Cardiac muscle cell (in vitro differentiated cells and primary cell): ENCODE results near the gene LILRB1. TPM values are rescaled to one million over a fixed set of nuclear protein-coding genes. Genes with fewer than 3 reads are reported as not detected.
"Not testable (repeated sequence)": the region's sequence is repeated elsewhere in the genome, so short reads cannot be mapped to it uniquely, and the experiment has no call there.

Experiments
- DNase-seq, 2 donors: peaks; one replicate each; pipeline versions ENCODE4 v3.0.0 to v3.0.0-alpha.2; 2010 to 2017; ENCODE audit warnings: low read depth in 1 of 2, low spot score in 1 of 2
- H3K27ac ChIP-seq: fragments of 200-600 bp; sonication (generic); 2 replicates; pipeline ENCODE4 v1.5.1; 2016
- H3K27me3 ChIP-seq: fragments of 200-600 bp; sonication (generic); 2 replicates; pipeline ENCODE4 v1.6.0; 2016; ENCODE audit warnings: control low read depth
- H3K36me3 ChIP-seq: fragments of 200-600 bp; sonication (generic); 2 replicates; pipeline ENCODE4 v1.5.1; 2016; ENCODE audit warnings: control low read depth
- H3K4me1 ChIP-seq: fragments of 200-600 bp; sonication (generic); 2 replicates; pipeline ENCODE4 v1.8.1; 2017; ENCODE audit warnings: low read depth, mild to moderate bottlenecking, mixed run types
- H3K4me3 ChIP-seq: fragments of 200-600 bp; sonication (generic); 2 replicates; pipeline ENCODE4 v1.5.1; 2016; ENCODE audit warnings: mild to moderate bottlenecking
- H3K9me3 ChIP-seq: fragments of 200-600 bp; sonication (generic); 2 replicates; pipeline ENCODE4 v1.5.1; 2017; ENCODE audit warnings: low read depth, mild to moderate bottlenecking, control low read depth
- CTCF ChIP-seq: IDR thresholded peaks from 2 replicates; pipeline ENCODE4 v1.5.1; 2012; ENCODE audit warnings: low read depth, mild to moderate bottlenecking, low read length
- polyA plus RNA-seq: library from polyadenylated mRNA; unstranded; fragments of >200 nt; fragmentation: Nextera tagmentation; extraction: Ambion mirVana; gene quantifications from 2 replicates; pipeline ENCODE4 v1.2.1, GENCODE V29; 2016
- total RNA-seq: library from RNA; depleted of rRNA; stranded (reverse); fragments of >200 nt; gene quantifications from 2 replicates; pipeline ENCODE4 v1.2.3, GENCODE V29; 2016

The LILRB1 gene
- total and polyA plus RNA-seq, 2 experiments from 2014 or later: not detected

- no peaks in the 10 kb centered on the region for H3K36me3 ChIP-seq
- DNase-seq: no peak
- TF ChIP-seq CTCF: no peak
- H3K4me3 ChIP-seq: no peak overlapping the region
- H3K4me1 ChIP-seq: no peaks in the 10 kb centered on the region
- no peaks in the 10 kb centered on the region for H3K9me3 ChIP-seq
- H3K27me3 ChIP-seq: no peaks in the 10 kb centered on the region
- H3K27ac ChIP-seq: no peak overlapping the region
These were observed 498 bp downstream of the LILRB1 start for GRCh38 chr19:54630782-54631181.

- not testable (repeated sequence) for DNase-seq, H3K27me3 ChIP-seq, H3K36me3 ChIP-seq, H3K27ac ChIP-seq, H3K4me1 ChIP-seq, H3K9me3 ChIP-seq, H3K4me3 ChIP-seq
These were observed 1.4 kb downstream of the LILRB1 start for GRCh38 chr19:54631489-54632337.

GRCh38 chr19:54632517-54632916, 2.2 kb downstream of the LILRB1 start:
- H3K36me3 ChIP-seq, DNase-seq, H3K4me3 ChIP-seq, H3K4me1 ChIP-seq, H3K27me3 ChIP-seq, H3K27ac ChIP-seq, H3K9me3 ChIP-seq: not testable (repeated sequence)

GRCh38 chr19:54633401-54633800, 3.1 kb downstream of the LILRB1 start:
- H3K4me3 ChIP-seq: no peak overlapping the region
- no peaks in the 10 kb centered on the region for H3K27me3 ChIP-seq
- H3K4me1 ChIP-seq: no peaks in the 10 kb centered on the region
- no peak overlapping the region for H3K27ac ChIP-seq
- no peak for DNase-seq
- H3K36me3 ChIP-seq: no peaks in the 10 kb centered on the region
- no peak for TF ChIP-seq CTCF
- no peaks in the 10 kb centered on the region for H3K9me3 ChIP-seq

GRCh38 chr19:54636081-54636480, 5.8 kb downstream of the LILRB1 start:
- not testable (repeated sequence) for H3K27ac ChIP-seq, H3K4me1 ChIP-seq, H3K36me3 ChIP-seq, H3K4me3 ChIP-seq, DNase-seq, H3K27me3 ChIP-seq, H3K9me3 ChIP-seq

GRCh38 chr19:54638683-54639082, 8.4 kb downstream of the LILRB1 start:
- no peaks in the 10 kb centered on the region for H3K4me1 ChIP-seq
- TF ChIP-seq CTCF: no peak
- no peaks in the 10 kb centered on the region for H3K27me3 ChIP-seq
- DNase-seq: no peak
- H3K9me3 ChIP-seq: no peaks in the 10 kb centered on the region
- H3K27ac ChIP-seq: no peak overlapping the region
- no peak overlapping the region for H3K4me3 ChIP-seq
- no peaks in the 10 kb centered on the region for H3K36me3 ChIP-seq

- not testable (repeated sequence) for H3K36me3 ChIP-seq, H3K9me3 ChIP-seq, H3K4me3 ChIP-seq, H3K4me1 ChIP-seq, DNase-seq, H3K27me3 ChIP-seq, H3K27ac ChIP-seq
These were observed 12.7 kb downstream of the LILRB1 start for GRCh38 chr19:54642953-54643352.

- H3K4me1 ChIP-seq, H3K9me3 ChIP-seq, DNase-seq: not testable (repeated sequence)
These were observed 13.3 kb downstream of the LILRB1 start for GRCh38 chr19:54643583-54643982.

More at GRCh38 chr19:54643583-54643982, 13.3 kb downstream of the LILRB1 start:
- not testable (repeated sequence) for H3K36me3 ChIP-seq, H3K27ac ChIP-seq, H3K27me3 ChIP-seq, H3K4me3 ChIP-seq
